ENCODE measurements around the gene ZSWIM3. TPM values are rescaled to one million over a fixed set of nuclear protein-coding genes. Genes with fewer than 3 reads are reported as not detected.

The ZSWIM3 gene
- total RNA-seq, 1 experiment from 2014 or later, result 4.2 TPM

- Histone ChIP-seq H3K4me1 (ENCODE audit: insufficient read depth, low read length) (peaks cover 26% of the 10 kb centered on the region), H3F3A (ENCODE audit: low read length, unreplicated experiment) (peaks cover 4% of the 10 kb centered on the region), H3K9ac (ENCODE audit: low read length) (no peak overlapping the region), H3K4me3 (ENCODE audit: low read length) (no peak overlapping the region), H3K9me3 (ENCODE audit: low read length) (no peaks in the 10 kb centered on the region), H3K79me2 (ENCODE audit: low read length) (no peaks in the 10 kb centered on the region), H3K4me2 (ENCODE audit: low read length) (no peak overlapping the region), H4K20me1 (ENCODE audit: low read length) (no peaks in the 10 kb centered on the region), H3K9me2 (replicated peaks; ENCODE audit: low read length) (no peaks in the 10 kb centered on the region), H3K27ac (ENCODE audit: low read length) (no peak overlapping the region), H3K36me3 (ENCODE audit: low read depth, low read length) (no peaks in the 10 kb centered on the region), H3K27me3 (ENCODE audit: low read length) (no peaks in the 10 kb centered on the region), H2AFZ (ENCODE audit: low read length) (no peak overlapping the region)
- DNase-seq (no peak), ATAC-seq (no peak)
- ChIA-PET POLR2A (ENCODE audit: unreplicated experiment) (no interaction called here), CTCF (no interaction called here)
- BruUV-seq (replicated peaks), result no TSS peak
- TF ChIP-seq CTCF (conservative IDR thresholded peaks at IDR 0.05; ENCODE audit: low read depth, low read length), result no peak
- no peak for TF ChIP-seq EZH2phosphoT487 (IDR thresholded peaks at IDR 0.05; ENCODE audit: borderline replicate concordance, low read length)
- TF ChIP-seq EZH2 (IDR thresholded peaks at IDR 0.05; ENCODE audit: low read length, unreplicated experiment), result no peak
- intact Hi-C loops (cut with micrococcal nuclease), result no loop called here
Measured at GRCh38 chr20:45907219-45907948, 50.0 kb downstream of the ZSWIM3 start.

GRCh38 chr20:45908084-45908483 is 50.7 kb downstream of the ZSWIM3 start:
- H3K79me2 ChIP-seq (ENCODE audit: low read length), result no peaks in the 10 kb centered on the region
- no peak overlapping the region for H2AFZ ChIP-seq (ENCODE audit: low read length)
- H3K36me3 ChIP-seq (ENCODE audit: low read depth, low read length), result no peaks in the 10 kb centered on the region
- no peak for DNase-seq
- H3K9me2 ChIP-seq (replicated peaks; ENCODE audit: low read length), result no peaks in the 10 kb centered on the region
- no peak overlapping the region for H3K27ac ChIP-seq (ENCODE audit: low read length)
- peaks cover 26% of the 10 kb centered on the region for H3K4me1 ChIP-seq (ENCODE audit: insufficient read depth, low read length)
- no peak overlapping the region for H3K4me2 ChIP-seq (ENCODE audit: low read length)
- no peaks in the 10 kb centered on the region for H4K20me1 ChIP-seq (ENCODE audit: low read length)
- intact Hi-C loops (cut with micrococcal nuclease), result no loop called here
- peaks cover 4% of the 10 kb centered on the region for H3F3A ChIP-seq (ENCODE audit: low read length, unreplicated experiment)
- no peaks in the 10 kb centered on the region for H3K27me3 ChIP-seq (ENCODE audit: low read length)
- H3K9ac ChIP-seq (ENCODE audit: low read length), result no peak overlapping the region
- POLR2A ChIA-PET (ENCODE audit: unreplicated experiment), result no interaction called here
- H3K9me3 ChIP-seq (ENCODE audit: low read length), result no peaks in the 10 kb centered on the region
- no peak for ATAC-seq
- TF ChIP-seq EZH2phosphoT487 (IDR thresholded peaks at IDR 0.05; ENCODE audit: borderline replicate concordance, low read length) (no peak), CTCF (conservative IDR thresholded peaks at IDR 0.05; ENCODE audit: low read depth, low read length) (no peak), EZH2 (IDR thresholded peaks at IDR 0.05; ENCODE audit: low read length, unreplicated experiment) (no peak)
- no peak overlapping the region for H3K4me3 ChIP-seq (ENCODE audit: low read length)
- CTCF ChIA-PET, result no interaction called here
- no TSS peak for BruUV-seq (replicated peaks)

GRCh38 chr20:45909336-45909808 is 52.0 kb downstream of the ZSWIM3 start:
- intact Hi-C loops (cut with micrococcal nuclease), result no loop called here
- Histone ChIP-seq H3K4me1 (ENCODE audit: insufficient read depth, low read length) (peaks cover 26% of the 10 kb centered on the region), H3K9ac (ENCODE audit: low read length) (no peak overlapping the region), H3K27me3 (ENCODE audit: low read length) (no peaks in the 10 kb centered on the region), H3F3A (ENCODE audit: low read length, unreplicated experiment) (peaks cover 4% of the 10 kb centered on the region), H3K9me2 (replicated peaks; ENCODE audit: low read length) (no peaks in the 10 kb centered on the region), H2AFZ (ENCODE audit: low read length) (no peak overlapping the region), H3K79me2 (ENCODE audit: low read length) (no peaks in the 10 kb centered on the region), H3K4me3 (ENCODE audit: low read length) (no peak overlapping the region), H3K9me3 (ENCODE audit: low read length) (no peaks in the 10 kb centered on the region), H3K36me3 (ENCODE audit: low read depth, low read length) (no peaks in the 10 kb centered on the region), H4K20me1 (ENCODE audit: low read length) (no peaks in the 10 kb centered on the region), H3K27ac (ENCODE audit: low read length) (no peak overlapping the region), H3K4me2 (ENCODE audit: low read length) (no peak overlapping the region)
- ATAC-seq (no peak), DNase-seq (no peak)
- ChIA-PET POLR2A (ENCODE audit: unreplicated experiment) (interaction anchor here (0.5 to 0.6 kb wide), 2 partner anchors 26 to 74 kb away, joined by 3 to 29 read pairs; no protein-coding TSS in a partner anchor), CTCF (no interaction called here)
- no TSS peak for BruUV-seq (replicated peaks)
- no peak for TF ChIP-seq EZH2phosphoT487 (IDR thresholded peaks at IDR 0.05; ENCODE audit: borderline replicate concordance, low read length)
- no peak for TF ChIP-seq EZH2 (IDR thresholded peaks at IDR 0.05; ENCODE audit: low read length, unreplicated experiment)
- TF ChIP-seq CTCF (conservative IDR thresholded peaks at IDR 0.05; ENCODE audit: low read depth, low read length), result no peak
